ENCODE data around the gene ADORA2A. TPM values are rescaled to one million over a fixed set of nuclear protein-coding genes. Genes with fewer than 3 reads are reported as not detected.
"Not testable (repeated sequence)": the region's sequence is repeated elsewhere in the genome, so short reads cannot be mapped to it uniquely, and the experiment has no call there.

Gene ADORA2A
- total and polyA plus RNA-seq, 2 donors (not counting 1 experiment from before 2014, with no cell fraction given): 0.78 to 1.5 TPM

DNA sequence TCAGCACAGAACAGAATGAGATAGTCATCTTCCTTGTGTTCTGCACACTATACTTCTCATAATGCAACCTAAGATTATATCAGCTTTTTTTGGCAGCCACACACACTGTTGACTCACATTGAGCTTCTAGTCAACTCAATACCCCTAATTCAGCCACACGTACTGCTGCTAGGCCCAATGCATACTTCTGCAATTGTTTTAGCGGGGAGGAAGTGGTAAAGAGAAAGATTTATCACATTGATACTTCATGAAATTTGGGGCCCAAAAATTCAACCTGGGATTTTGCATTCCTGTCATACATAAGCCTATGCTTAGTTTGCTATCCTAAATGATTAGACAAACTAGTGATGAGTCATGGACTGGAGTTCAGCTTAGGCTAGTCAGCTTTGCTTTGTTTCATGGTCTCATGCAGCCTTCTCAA is 59.1 kb downstream of the ADORA2A start:
- no peaks in the 10 kb centered on the region for H3K36me3 ChIP-seq (ENCODE audit: control insufficient read depth, insufficient read depth, low read length)
- no peak overlapping the region for H2AFZ ChIP-seq (ENCODE audit: low read length)
- no peaks in the 10 kb centered on the region for H3K79me2 ChIP-seq (ENCODE audit: control insufficient read depth, insufficient read depth, low read length)
- no peak overlapping the region for H3K27ac ChIP-seq (ENCODE audit: insufficient read depth, low read length)
- H4K20me1 ChIP-seq (ENCODE audit: control insufficient read depth, extremely low read depth, insufficient read depth, low read length): no peaks in the 10 kb centered on the region
- no peak for TF ChIP-seq EZH2 (IDR thresholded peaks at IDR 0.05; ENCODE audit: low read length, missing control alignments)
- TF ChIP-seq, protein P1, sequence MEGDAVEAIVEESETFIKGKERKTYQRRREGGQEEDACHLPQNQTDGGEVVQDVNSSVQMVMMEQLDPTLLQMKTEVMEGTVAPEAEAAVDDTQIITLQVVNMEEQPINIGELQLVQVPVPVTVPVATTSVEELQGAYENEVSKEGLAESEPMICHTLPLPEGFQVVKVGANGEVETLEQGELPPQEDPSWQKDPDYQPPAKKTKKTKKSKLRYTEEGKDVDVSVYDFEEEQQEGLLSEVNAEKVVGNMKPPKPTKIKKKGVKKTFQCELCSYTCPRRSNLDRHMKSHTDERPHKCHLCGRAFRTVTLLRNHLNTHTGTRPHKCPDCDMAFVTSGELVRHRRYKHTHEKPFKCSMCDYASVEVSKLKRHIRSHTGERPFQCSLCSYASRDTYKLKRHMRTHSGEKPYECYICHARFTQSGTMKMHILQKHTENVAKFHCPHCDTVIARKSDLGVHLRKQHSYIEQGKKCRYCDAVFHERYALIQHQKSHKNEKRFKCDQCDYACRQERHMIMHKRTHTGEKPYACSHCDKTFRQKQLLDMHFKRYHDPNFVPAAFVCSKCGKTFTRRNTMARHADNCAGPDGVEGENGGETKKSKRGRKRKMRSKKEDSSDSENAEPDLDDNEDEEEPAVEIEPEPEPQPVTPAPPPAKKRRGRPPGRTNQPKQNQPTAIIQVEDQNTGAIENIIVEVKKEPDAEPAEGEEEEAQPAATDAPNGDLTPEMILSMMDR (conservative IDR thresholded peaks at IDR 0.05 in 1 of 2, IDR thresholded peaks at IDR 0.05 in 1 of 2; ENCODE audit: low read depth in 1 of 2, low read length in 2 of 2): no peak
- no peak overlapping the region for H3K9ac ChIP-seq (ENCODE audit: insufficient read depth, low read length)
- no peak overlapping the region for H3K4me3 ChIP-seq (replicated peaks in 1 of 4; ENCODE audit: control extremely low read depth in 1 of 4, insufficient read depth in 1 of 4, low read depth in 3 of 4, low read length in 4 of 4)
- H3K4me2 ChIP-seq (ENCODE audit: extremely low read depth, insufficient read depth, low read length): no peak overlapping the region
- peak; percentile 53 to 97 for DNase-seq (ENCODE audit: low read depth in 2 of 2)
- H3K4me1 ChIP-seq (ENCODE audit: control insufficient read depth, extremely low read depth, insufficient read depth, low read length): peaks cover 2% of the 10 kb centered on the region
- no peaks in the 10 kb centered on the region for H3K27me3 ChIP-seq (ENCODE audit: control insufficient read depth, insufficient read depth, low read length)
- no peaks in the 10 kb centered on the region for H3K9me3 ChIP-seq (ENCODE audit: control insufficient read depth, insufficient read depth, low read depth, low read length)

DNA sequence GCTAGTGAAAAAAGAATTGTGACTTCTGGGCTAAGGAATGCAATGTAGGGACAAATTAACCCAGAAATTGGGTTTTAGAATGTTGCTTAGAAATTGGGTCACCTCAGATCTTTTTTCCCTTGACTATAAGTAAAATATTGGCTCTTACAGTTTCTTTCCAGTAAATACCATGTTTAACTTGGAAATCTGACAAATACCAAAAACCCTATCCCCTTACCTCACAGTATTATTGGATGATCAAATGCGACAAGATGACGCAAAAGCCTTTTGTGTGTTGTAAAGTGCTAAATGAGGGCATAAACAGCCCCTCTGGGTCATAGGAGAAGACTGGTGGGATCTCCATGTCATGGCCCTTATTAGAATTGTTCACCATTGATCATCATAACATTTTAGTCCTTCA is 61.6 kb downstream of the ADORA2A start:
- peaks cover 5% of the 10 kb centered on the region for H3K27me3 ChIP-seq (ENCODE audit: control insufficient read depth, insufficient read depth, low read length)
- H3K4me3 ChIP-seq (replicated peaks in 1 of 4; ENCODE audit: control extremely low read depth in 1 of 4, insufficient read depth in 1 of 4, low read depth in 3 of 4, low read length in 4 of 4): no peak overlapping the region
- no peaks in the 10 kb centered on the region for H3K36me3 ChIP-seq (ENCODE audit: control insufficient read depth, insufficient read depth, low read length)
- no peak overlapping the region for H3K9ac ChIP-seq (ENCODE audit: insufficient read depth, low read length)
- no peaks in the 10 kb centered on the region for H4K20me1 ChIP-seq (ENCODE audit: control insufficient read depth, extremely low read depth, insufficient read depth, low read length)
- TF ChIP-seq EZH2 (IDR thresholded peaks at IDR 0.05; ENCODE audit: low read length, missing control alignments): no peak
- TF ChIP-seq, protein P1 (conservative IDR thresholded peaks at IDR 0.05 in 1 of 2, IDR thresholded peaks at IDR 0.05 in 1 of 2; ENCODE audit: low read depth in 1 of 2, low read length in 2 of 2): no peak
- H3K4me1 ChIP-seq (ENCODE audit: control insufficient read depth, extremely low read depth, insufficient read depth, low read length): peaks cover 2% of the 10 kb centered on the region
- peak in 1 of 2 donors; percentile 58 for DNase-seq (ENCODE audit: low read depth in 2 of 2)
- no peaks in the 10 kb centered on the region for H3K79me2 ChIP-seq (ENCODE audit: control insufficient read depth, insufficient read depth, low read length)
- H3K4me2 ChIP-seq (ENCODE audit: extremely low read depth, insufficient read depth, low read length): no peak overlapping the region
- H2AFZ ChIP-seq (ENCODE audit: low read length): no peak overlapping the region
- no peak overlapping the region for H3K27ac ChIP-seq (ENCODE audit: insufficient read depth, low read length)
- no peaks in the 10 kb centered on the region for H3K9me3 ChIP-seq (ENCODE audit: control insufficient read depth, insufficient read depth, low read depth, low read length)

DNA sequence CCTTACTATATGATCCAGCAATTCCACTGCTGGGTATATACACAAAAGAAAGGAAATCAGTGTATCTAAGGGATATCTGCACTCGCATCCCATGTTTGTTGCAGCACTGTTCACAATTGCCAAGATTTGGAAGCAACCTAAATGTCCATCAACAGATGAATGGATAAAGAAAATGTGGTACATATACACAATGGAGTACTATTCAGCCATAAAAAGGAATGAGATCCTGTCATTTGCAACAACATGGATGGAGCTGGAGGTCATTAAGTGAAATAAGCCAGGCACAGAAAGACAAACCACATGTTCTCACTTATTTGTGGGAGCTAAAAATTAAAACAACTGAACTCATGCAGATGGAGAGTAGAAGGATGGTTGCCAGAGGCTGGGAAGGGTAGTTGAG is 62.0 kb downstream of the ADORA2A start:
- H2AFZ ChIP-seq (ENCODE audit: low read length); H3K27me3 ChIP-seq (ENCODE audit: control insufficient read depth, insufficient read depth, low read length); DNase-seq (ENCODE audit: low read depth in 2 of 2); H3K36me3 ChIP-seq (ENCODE audit: control insufficient read depth, insufficient read depth, low read length); H4K20me1 ChIP-seq (ENCODE audit: control insufficient read depth, extremely low read depth, insufficient read depth, low read length); H3K4me1 ChIP-seq (ENCODE audit: control insufficient read depth, extremely low read depth, insufficient read depth, low read length); H3K27ac ChIP-seq (ENCODE audit: insufficient read depth, low read length); H3K4me2 ChIP-seq (ENCODE audit: extremely low read depth, insufficient read depth, low read length); H3K79me2 ChIP-seq (ENCODE audit: control insufficient read depth, insufficient read depth, low read length); H3K4me3 ChIP-seq (replicated peaks in 1 of 4; ENCODE audit: control extremely low read depth in 1 of 4, insufficient read depth in 1 of 4, low read depth in 3 of 4, low read length in 4 of 4); H3K9ac ChIP-seq (ENCODE audit: insufficient read depth, low read length); H3K9me3 ChIP-seq (ENCODE audit: control insufficient read depth, insufficient read depth, low read depth, low read length): not testable (repeated sequence)

Other genes starting within 250 kb of the ADORA2A start
- gene SUSD2, start 246.1 kb upstream of the ADORA2A start, total RNA-seq: 0.77 and 10.6 TPM in 2 replicates
- 10.5 and 11.9 TPM in 2 replicates for gene SUSD2, start 246.1 kb upstream of the ADORA2A start, polyA plus RNA-seq
- gene GGT5, start 182.5 kb upstream of the ADORA2A start, total RNA-seq: under 0.01 and 0.51 TPM in 2 replicates
- 2.0 and 9.1 TPM in 2 replicates for gene GGT5, start 182.5 kb upstream of the ADORA2A start, polyA plus RNA-seq
- 43.4 and 46.2 TPM in 2 replicates for gene SPECC1L, start 156.8 kb upstream of the ADORA2A start, total RNA-seq
- 28.4 and 40.3 TPM in 2 replicates for gene SPECC1L, start 156.8 kb upstream of the ADORA2A start, polyA plus RNA-seq
- gene UPB1, start 67.7 kb downstream of the ADORA2A start, total RNA-seq: under 0.01 TPM in 1 of 2 replicates, not detected in the other
- gene UPB1, start 67.7 kb downstream of the ADORA2A start, polyA plus RNA-seq: 0.05 TPM in 1 of 2 replicates, not detected in the other
- 143 and 178 TPM in 2 replicates for gene GUCD1, start 127.5 kb downstream of the ADORA2A start, total RNA-seq
- 83.4 and 97.1 TPM in 2 replicates for gene GUCD1, start 127.5 kb downstream of the ADORA2A start, polyA plus RNA-seq
- gene SNRPD3, start 128.4 kb downstream of the ADORA2A start, total RNA-seq: 89.9 and 114 TPM in 2 replicates
- gene SNRPD3, start 128.4 kb downstream of the ADORA2A start, polyA plus RNA-seq: 151 and 221 TPM in 2 replicates
- gene LRRC75B, start 165.5 kb downstream of the ADORA2A start, total RNA-seq: 5.6 and 7.9 TPM in 2 replicates
- 2.8 and 2.9 TPM in 2 replicates for gene LRRC75B, start 165.5 kb downstream of the ADORA2A start, polyA plus RNA-seq
- 1.3 and 2.0 TPM in 2 replicates for gene GGT1, start 175.6 kb downstream of the ADORA2A start, total RNA-seq
- gene GGT1, start 175.6 kb downstream of the ADORA2A start, polyA plus RNA-seq: 0.33 and 0.37 TPM in 2 replicates

All from fibroblast of lung (primary cell).